OCI-LY3 (cell line): Measurements from ENCODE around the gene ZNF134.

Experiments used
- CTCF ChIP-seq: fragments of 200-600, 300-600 bp; sonication (generic); IDR thresholded peaks from 2 replicates; pipeline ENCODE4 v1.5.1; 2014; ENCODE audit warnings: antibody characterized with exemption, low read length, low read depth
- EZH2phosphoT487 ChIP-seq: fragments of 200-600 bp; shearing (Covaris generic); IDR thresholded peaks from 2 replicates; pipeline ENCODE4 v1.6.1; 2018; ENCODE audit warnings: antibody characterized with exemption, mixed run types, low read depth

GRCh38 chr19:57566396-57567265 lies 47.4 kb upstream of the ZNF134 start:
- TF ChIP-seq CTCF (no peak), EZH2phosphoT487 (no peak)
